GM12874 (cell line): ENCODE results near the gene SLC25A21.

ENCODE experiments used
- CTCF ChIP-seq: IDR thresholded peaks from 2 replicates; pipeline ENCODE4 v1.5.1; 2011; ENCODE audit warnings: low read depth, mild to moderate bottlenecking, control low read depth, low read length, moderate library complexity; ENCODE audit not compliant: insufficient read depth

Gene SLC25A21

GRCh38 chr14:36915081-36915480 is 257.3 kb downstream of the SLC25A21 start:
- TF ChIP-seq CTCF, result no peak

- no peak for TF ChIP-seq CTCF
Observed at GRCh38 chr14:36910578-36910977, 261.8 kb downstream of the SLC25A21 start.

- TF ChIP-seq CTCF, result no peak
Observed at GRCh38 chr14:36905272-36905888, 267.0 kb downstream of the SLC25A21 start.

GRCh38 chr14:36901861-36902260 is 270.5 kb downstream of the SLC25A21 start:
- no peak for TF ChIP-seq CTCF

GRCh38 chr14:36900846-36901245 is 271.6 kb downstream of the SLC25A21 start:
- TF ChIP-seq CTCF, result no peak

- TF ChIP-seq CTCF, result no peak
Observed at GRCh38 chr14:36884049-36884448, 288.4 kb downstream of the SLC25A21 start.

GRCh38 chr14:36880276-36880675 is 292.1 kb downstream of the SLC25A21 start:
- TF ChIP-seq CTCF, result no peak

- no peak for TF ChIP-seq CTCF
Observed at GRCh38 chr14:36879558-36879957, 292.8 kb downstream of the SLC25A21 start.
